Natural killer cell treated with Interleukin-12 subunit alpha and Interleukin-12 subunit beta and Interleukin-15 and Interleukin-18, amount 100 ng/mL, for 72 hours (primary cell): Measurements from ENCODE around the gene RAB3A. TPM values are rescaled to one million over a fixed set of nuclear protein-coding genes. Genes with fewer than 3 reads are reported as not detected.

Experiments
- ATAC-seq, 2 donors: fragments of 150-1000 bp; cut with Tn5 transposase in 1 of 2; sonication (Bioruptor Pico), chemical (Tn5 transposase) in 1 of 2; 2 replicates each; pipeline ENCODE4 v1.10.0; 2021
- DNase-seq: peaks from one replicate; pipeline ENCODE4 v3.0.0; 2022; ENCODE audit warnings: low spot score
- H3K27ac Mint-ChIP-seq, 2 donors: 1 replicate in 1 of 2; 2 replicates in 1 of 2; pipeline ENCODE4 v1.8.0; 2022; ENCODE audit warnings: mixed read lengths in 2 of 2, mild to moderate bottlenecking in 1 of 2, moderate library complexity in 1 of 2
- H3K27me3 Mint-ChIP-seq, 2 donors: 1 replicate in 1 of 2; 2 replicates in 1 of 2; pipeline ENCODE4 v1.8.0; 2022; ENCODE audit warnings: mixed read lengths in 2 of 2
- H3K36me3 Mint-ChIP-seq: one replicate; pipeline ENCODE4 v1.8.0; 2022; ENCODE audit warnings: mixed read lengths
- H3K4me1 Mint-ChIP-seq, 2 donors: 1 replicate in 1 of 2; 2 replicates in 1 of 2; pipeline ENCODE4 v1.8.0; 2022; ENCODE audit warnings: low read depth in 2 of 2, mixed read lengths in 2 of 2, mild to moderate bottlenecking in 1 of 2
- H3K4me3 Mint-ChIP-seq: one replicate; pipeline ENCODE4 v1.8.0; 2022; ENCODE audit warnings: mixed read lengths
- H3K9me3 Mint-ChIP-seq: 2 replicates; pipeline ENCODE4 v1.8.0; 2022; ENCODE audit warnings: mixed read lengths
- total RNA-seq, 2 donors: library from RNA; stranded (reverse); gene quantifications; one replicate each; pipeline ENCODE4 v1.2.3, GENCODE V29; 2022

Gene RAB3A
- total RNA-seq, 2 donors from 2014 or later: 3.9 to 5.1 TPM

DNA sequence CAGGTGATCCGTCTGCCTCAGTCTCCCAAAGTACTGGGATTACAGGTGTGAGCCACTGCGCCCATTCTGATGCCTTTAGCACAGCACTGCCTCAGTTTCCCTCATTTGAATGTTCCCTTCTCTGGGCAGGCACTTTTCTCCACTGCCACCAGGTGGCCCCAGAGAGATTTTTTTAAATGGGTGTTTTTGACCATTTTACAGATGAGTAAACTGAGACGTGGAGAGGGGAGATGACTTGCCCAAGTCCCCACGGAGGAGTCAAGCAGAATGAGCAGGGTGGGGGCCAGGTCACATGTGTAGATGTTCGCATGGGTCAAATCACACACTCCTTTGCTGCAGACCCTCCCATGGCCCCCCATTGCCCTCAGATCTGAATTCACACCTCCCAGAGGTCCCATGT lies 25.6 kb upstream of the RAB3A start:
- Mint-ChIP-seq H3K27ac (peak overlapping the region in 1 of 2 donors; percentile 52), H3K27me3 (peaks cover 36 to 48% of the 10 kb centered on the region in 2 donors), H3K9me3 (no peaks in the 10 kb centered on the region), H3K4me1 (peaks cover 7 to 27% of the 10 kb centered on the region in 2 donors), H3K4me3 (no peak overlapping the region), H3K36me3 (no peaks in the 10 kb centered on the region)
- ATAC-seq (no peak), DNase-seq (no peak)

- DNase-seq (no peak), ATAC-seq (no peak)
- H3K9me3 Mint-ChIP-seq: no peaks in the 10 kb centered on the region
- H3K4me3 Mint-ChIP-seq: no peak overlapping the region
- H3K36me3 Mint-ChIP-seq: no peaks in the 10 kb centered on the region
- H3K27me3 Mint-ChIP-seq: peaks cover 31 to 43% of the 10 kb centered on the region in 2 donors
- H3K4me1 Mint-ChIP-seq: peaks cover 15 to 32% of the 10 kb centered on the region in 2 donors
- peak overlapping the region; percentile 23 to 70 for H3K27ac Mint-ChIP-seq
Measured at GRCh38 chr19:18227781-18228271, 24.0 kb upstream of the RAB3A start.

GRCh38 chr19:18226956-18227780 lies 23.3 kb upstream of the RAB3A start:
- H3K36me3 Mint-ChIP-seq: no peaks in the 10 kb centered on the region
- no peak for DNase-seq
- H3K4me3 Mint-ChIP-seq: peak overlapping the region; percentile 46
- H3K27me3 Mint-ChIP-seq: peaks cover 26 to 38% of the 10 kb centered on the region in 2 donors
- H3K4me1 Mint-ChIP-seq: peaks cover 15 to 27% of the 10 kb centered on the region in 2 donors
- peak overlapping the region; percentile 23 to 70 for H3K27ac Mint-ChIP-seq
- ATAC-seq: no peak
- no peaks in the 10 kb centered on the region for H3K9me3 Mint-ChIP-seq

DNA sequence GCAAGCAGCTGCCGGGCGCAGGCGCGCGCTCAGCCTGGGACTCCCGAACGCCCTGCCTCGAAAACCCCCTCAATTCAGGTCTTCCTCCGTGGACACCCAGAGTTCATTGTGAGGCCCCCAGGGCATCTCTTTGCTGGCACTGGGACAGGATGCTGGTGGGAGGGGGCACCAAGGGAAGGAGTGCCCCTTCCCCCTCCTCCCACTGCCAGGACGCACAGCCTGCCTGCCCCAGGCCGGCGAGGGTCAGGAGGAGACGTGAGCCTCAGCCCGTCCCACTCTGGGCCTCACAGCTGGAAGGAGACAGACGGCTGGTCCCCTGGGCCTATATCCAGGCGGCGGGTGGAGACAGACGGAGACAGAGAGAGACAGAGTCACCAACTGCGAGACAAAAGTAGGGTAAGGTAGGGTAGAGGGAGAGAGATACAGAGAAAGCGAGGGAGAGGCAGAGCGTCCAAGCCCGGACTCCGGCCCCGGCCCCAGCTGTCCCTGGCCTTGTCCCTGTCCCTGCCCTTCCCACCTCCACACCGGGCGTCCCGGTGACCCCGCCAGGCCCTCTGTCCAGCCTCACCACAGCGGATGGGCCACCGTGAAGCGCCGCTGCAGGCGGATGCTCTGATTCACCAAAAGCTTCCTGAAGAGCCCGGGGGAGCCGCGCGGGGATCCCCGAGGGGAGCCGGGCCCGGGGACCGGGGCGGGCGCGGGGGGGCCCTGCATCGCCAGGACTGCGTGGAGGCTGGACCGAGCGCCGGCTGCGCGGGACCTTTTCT lies 22.0 kb upstream of the RAB3A start, which contains the start of gene PDE4C:
PDE4C (minus strand) TSS at position 737 of the 767 bp plus-strand sequence; CDS start at position 714, 23 bp downstream.
- H3K4me3 Mint-ChIP-seq: peak within 1 kb of the TSS; percentile 88
- ATAC-seq (peak; percentile 8), DNase-seq (peak; percentile 70)
- H3K9me3 Mint-ChIP-seq: no peaks in the 10 kb centered on the region
- H3K27me3 Mint-ChIP-seq: peaks cover 22 to 43% of the 10 kb centered on the region in 2 donors
- no peaks in the 10 kb centered on the region for H3K36me3 Mint-ChIP-seq
- peaks cover 15 to 29% of the 10 kb centered on the region in 2 donors for H3K4me1 Mint-ChIP-seq
- H3K27ac Mint-ChIP-seq: peak within 1 kb of the TSS; percentile 23 to 70

DNA sequence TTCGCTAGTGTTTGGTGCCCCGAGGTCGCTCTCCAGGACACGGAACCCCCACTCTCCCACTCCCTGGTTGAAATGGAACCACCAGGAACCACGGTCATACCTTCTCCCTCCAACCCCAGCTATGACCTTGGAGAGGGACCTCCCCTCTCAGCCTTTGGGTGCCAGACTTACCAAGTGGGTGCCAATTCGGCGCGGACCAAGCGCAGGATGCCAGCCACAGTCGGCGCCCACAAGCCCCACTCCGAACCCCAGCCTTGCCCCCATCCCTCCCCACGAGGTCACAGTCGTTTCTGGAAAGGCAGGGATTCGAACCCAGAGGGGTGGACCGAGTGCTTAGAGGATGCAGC lies 21.5 kb upstream of the RAB3A start:
- Mint-ChIP-seq H3K4me1 (peaks cover 15 to 29% of the 10 kb centered on the region in 2 donors), H3K36me3 (no peaks in the 10 kb centered on the region), H3K27ac (peak overlapping the region in 1 of 2 donors; percentile 63), H3K4me3 (peak overlapping the region; percentile 88), H3K9me3 (no peaks in the 10 kb centered on the region), H3K27me3 (peaks cover 19 to 38% of the 10 kb centered on the region in 2 donors)
- ATAC-seq: no peak
- no peak for DNase-seq

- Mint-ChIP-seq H3K36me3 (no peaks in the 10 kb centered on the region), H3K27me3 (peaks cover 18 to 37% of the 10 kb centered on the region in 2 donors), H3K4me1 (peaks cover 19 to 32% of the 10 kb centered on the region in 2 donors), H3K4me3 (peak overlapping the region; percentile 88), H3K9me3 (no peaks in the 10 kb centered on the region), H3K27ac (peak overlapping the region; percentile 64 to 94)
- ATAC-seq (peak; percentile 97 to 98), DNase-seq (peak; percentile 95)
Measured at GRCh38 chr19:18224525-18225354, 20.9 kb upstream of the RAB3A start.

DNA sequence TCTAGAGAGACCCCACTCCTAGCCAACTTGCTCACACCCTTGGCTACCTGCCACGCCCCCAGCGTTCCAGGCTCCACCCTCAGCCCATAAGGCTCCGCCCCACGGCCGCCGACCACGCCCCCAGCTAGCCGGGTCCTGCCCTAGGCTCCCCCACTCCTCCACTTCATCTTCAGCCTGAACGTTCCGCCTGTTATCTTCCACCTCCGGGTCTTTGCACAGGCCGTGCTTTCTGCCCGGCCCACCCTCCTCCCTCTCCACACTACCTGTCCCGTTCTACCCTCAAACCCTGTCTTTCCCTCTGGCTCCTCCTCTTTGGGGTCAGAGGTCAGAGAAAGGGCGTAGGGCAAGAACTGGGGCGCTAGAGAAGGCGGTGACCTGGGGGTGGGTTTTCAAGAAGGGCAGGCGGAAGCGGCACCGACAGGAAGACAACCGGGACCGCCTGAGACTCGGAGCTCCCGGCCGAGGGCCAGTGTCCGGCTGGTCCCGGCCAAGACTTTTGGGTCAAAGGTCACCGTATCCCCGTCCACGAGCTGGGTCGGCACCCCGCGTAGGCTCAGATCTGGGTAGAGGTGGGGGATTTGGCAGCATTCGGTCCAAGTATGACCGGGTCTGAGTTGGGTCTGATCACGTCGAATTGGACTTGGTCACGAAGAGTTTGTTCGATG lies 20.1 kb upstream of the RAB3A start:
- DNase-seq: no peak
- peaks cover 18 to 35% of the 10 kb centered on the region in 2 donors for H3K27me3 Mint-ChIP-seq
- H3K9me3 Mint-ChIP-seq: no peaks in the 10 kb centered on the region
- H3K36me3 Mint-ChIP-seq: no peaks in the 10 kb centered on the region
- H3K27ac Mint-ChIP-seq: peak overlapping the region; percentile 64 to 94
- peak overlapping the region; percentile 88 for H3K4me3 Mint-ChIP-seq
- peak; percentile 44 to 45 for ATAC-seq
- peaks cover 20 to 33% of the 10 kb centered on the region in 2 donors for H3K4me1 Mint-ChIP-seq

- Mint-ChIP-seq H3K9me3 (no peaks in the 10 kb centered on the region), H3K27ac (no peak overlapping the region), H3K36me3 (no peaks in the 10 kb centered on the region), H3K4me1 (peaks cover 20 to 29% of the 10 kb centered on the region in 2 donors), H3K27me3 (peaks cover 15 to 26% of the 10 kb centered on the region in 2 donors), H3K4me3 (no peak overlapping the region)
- ATAC-seq (no peak), DNase-seq (no peak)
Measured at GRCh38 chr19:18221815-18222725, 18.2 kb upstream of the RAB3A start.

DNA sequence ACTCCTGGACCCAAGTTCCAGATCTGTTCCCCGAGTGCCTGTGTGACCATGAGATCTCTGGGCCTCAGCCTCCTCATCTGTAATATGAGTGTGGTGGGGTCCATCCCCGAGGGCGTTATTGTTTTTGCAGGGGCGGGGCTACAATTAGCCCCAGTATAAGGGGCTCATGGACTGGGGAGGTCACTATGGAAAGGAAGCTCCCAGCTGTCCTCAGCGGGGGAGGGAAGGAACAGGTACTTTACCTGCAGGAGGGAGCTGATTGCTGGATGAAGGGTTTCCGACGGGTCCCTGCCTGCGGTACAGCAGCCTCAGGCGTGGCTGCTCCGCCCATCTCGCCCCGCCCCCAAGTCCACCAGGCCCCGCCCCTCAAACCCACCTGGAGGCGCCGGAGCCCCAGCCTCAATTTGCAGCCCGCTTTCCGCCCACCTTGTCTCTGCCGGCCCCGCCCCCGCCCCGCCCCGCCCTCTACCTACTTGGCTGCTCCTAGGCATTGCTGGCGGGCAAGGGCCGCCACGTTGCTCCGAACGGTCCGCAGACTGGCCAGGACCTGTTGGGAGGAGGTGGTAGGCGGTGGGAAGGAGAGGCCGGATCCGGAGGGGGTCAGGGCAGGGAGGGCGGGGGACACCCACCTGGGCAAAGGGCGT lies 16.9 kb upstream of the RAB3A start:
- ATAC-seq (no peak), DNase-seq (no peak)
- H3K4me1 Mint-ChIP-seq: peaks cover 18 to 24% of the 10 kb centered on the region in 2 donors
- H3K4me3 Mint-ChIP-seq: no peak overlapping the region
- peaks cover 15 to 22% of the 10 kb centered on the region in 2 donors for H3K27me3 Mint-ChIP-seq
- no peaks in the 10 kb centered on the region for H3K36me3 Mint-ChIP-seq
- no peak overlapping the region for H3K27ac Mint-ChIP-seq
- no peaks in the 10 kb centered on the region for H3K9me3 Mint-ChIP-seq

DNA sequence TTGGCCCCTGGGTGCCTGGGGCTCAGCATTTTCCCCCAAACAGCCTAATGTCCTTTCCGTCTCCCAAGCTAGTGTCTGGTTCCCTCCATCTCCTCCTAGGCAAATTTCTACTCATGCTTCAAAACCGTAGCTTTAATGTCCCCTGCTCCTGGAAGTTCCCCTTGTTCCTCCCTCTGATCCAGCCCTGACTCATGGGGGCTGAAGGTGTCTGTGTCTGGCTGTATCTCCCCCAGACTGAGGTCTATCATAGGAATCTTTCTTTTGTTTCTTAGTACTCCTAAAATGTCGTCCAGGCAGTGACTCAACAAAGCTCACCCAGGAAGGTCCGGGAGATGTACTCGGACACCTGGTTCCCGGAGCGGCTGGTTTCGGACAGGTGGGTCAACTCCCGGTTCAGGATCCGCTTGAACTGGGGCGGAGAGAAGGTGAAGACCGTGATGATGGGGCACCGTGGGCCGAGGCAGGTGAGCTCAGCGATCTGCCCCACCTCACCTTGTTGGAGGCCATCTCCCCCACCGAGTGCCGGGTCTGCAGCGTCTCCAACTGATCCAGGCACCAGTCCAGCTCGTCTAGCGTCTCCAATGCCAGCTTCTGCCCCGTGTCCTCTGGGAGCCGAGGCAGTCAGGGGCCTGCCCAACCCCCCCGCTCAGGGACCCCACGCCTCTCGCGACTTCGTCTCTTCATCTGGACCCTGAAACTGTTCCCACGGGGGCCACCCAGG lies 16.2 kb upstream of the RAB3A start:
- H3K36me3 Mint-ChIP-seq: no peaks in the 10 kb centered on the region
- no peak overlapping the region for H3K27ac Mint-ChIP-seq
- ATAC-seq (no peak), DNase-seq (no peak)
- no peaks in the 10 kb centered on the region for H3K9me3 Mint-ChIP-seq
- peaks cover 16 to 19% of the 10 kb centered on the region in 2 donors for H3K4me1 Mint-ChIP-seq
- H3K4me3 Mint-ChIP-seq: no peak overlapping the region
- H3K27me3 Mint-ChIP-seq: peaks cover 17 to 22% of the 10 kb centered on the region in 2 donors

- DNase-seq: no peak
- Mint-ChIP-seq H3K4me1 (peaks cover 5 to 9% of the 10 kb centered on the region in 2 donors), H3K27ac (no peak overlapping the region), H3K9me3 (no peaks in the 10 kb centered on the region), H3K36me3 (no peaks in the 10 kb centered on the region), H3K27me3 (peaks cover 14% of the 10 kb centered on the region in 2 donors), H3K4me3 (no peak overlapping the region)
- no peak for ATAC-seq
Measured at GRCh38 chr19:18218600-18218999, 14.8 kb upstream of the RAB3A start.
